Caki2 (cell line): ENCODE results near the gene ADIRF. TPM values are rescaled to one million over a fixed set of nuclear protein-coding genes. Genes with fewer than 3 reads are reported as not detected.
"Not testable (repeated sequence)": the region's sequence is repeated elsewhere in the genome, so short reads cannot be mapped to it uniquely, and the experiment has no call there.

Experiments used
- DNase-seq: peaks from one replicate; pipeline ENCODE4 v3.0.0-alpha.2; 2015; ENCODE audit warnings: low read depth
- in situ Hi-C: cut with HindIII; loops from 2 replicates; pipeline ENCODE4 v1.10.0; 2016; ENCODE audit warnings: low sequenced_read_pairs, low pct_unique_long_range_greater_than_20kb, mixed read lengths
- total RNA-seq: library from RNA; depleted of rRNA; stranded (reverse); fragments of >200 nt; shearing (Covaris generic); gene quantifications from 2 replicates; pipeline ENCODE4 v1.2.3, GENCODE V29; 2014; ENCODE audit warnings: low replicate concordance; rRNA removed

Gene ADIRF
- not detected in 2 replicates for total RNA-seq

DNA sequence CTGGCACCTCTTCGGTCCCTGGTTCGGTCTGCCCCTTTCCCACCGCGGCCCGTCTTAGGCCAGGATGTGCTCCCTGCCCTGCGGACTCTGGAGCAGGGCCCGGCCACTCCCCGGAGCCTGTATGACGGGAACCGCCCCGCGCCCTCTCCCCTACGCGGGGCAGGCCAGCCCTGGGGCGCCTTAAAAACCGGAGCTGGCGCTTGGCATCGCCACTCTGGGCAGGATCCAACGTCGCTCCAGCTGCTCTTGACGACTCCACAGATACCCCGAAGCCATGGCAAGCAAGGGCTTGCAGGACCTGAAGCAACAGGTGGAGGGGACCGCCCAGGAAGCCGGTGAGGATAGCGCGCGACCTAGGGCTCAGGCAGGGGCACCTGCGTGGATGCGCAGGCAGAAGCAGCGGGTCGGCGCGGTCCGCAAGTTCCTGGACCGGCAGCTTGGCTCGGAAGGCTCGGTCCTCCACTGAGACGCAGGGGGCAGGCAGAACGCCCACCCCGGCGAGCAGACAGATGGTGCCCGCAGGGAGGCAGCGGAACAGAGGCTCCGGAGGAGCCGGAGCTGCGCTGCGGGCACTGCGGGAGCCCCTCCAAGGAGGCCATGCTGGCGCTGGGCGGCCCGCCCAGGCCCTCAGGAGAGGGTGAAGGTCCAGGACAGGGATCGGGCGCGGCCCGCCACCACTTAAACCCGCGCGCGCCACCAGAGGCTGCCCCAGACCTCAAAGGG is at the start of gene ADIRF:
ADIRF (plus strand) TSS at position 212 of the 723 bp plus-strand sequence; CDS start at position 275, 63 bp downstream.
- no peak for DNase-seq
- in situ Hi-C loops, result no loop called here

DNA sequence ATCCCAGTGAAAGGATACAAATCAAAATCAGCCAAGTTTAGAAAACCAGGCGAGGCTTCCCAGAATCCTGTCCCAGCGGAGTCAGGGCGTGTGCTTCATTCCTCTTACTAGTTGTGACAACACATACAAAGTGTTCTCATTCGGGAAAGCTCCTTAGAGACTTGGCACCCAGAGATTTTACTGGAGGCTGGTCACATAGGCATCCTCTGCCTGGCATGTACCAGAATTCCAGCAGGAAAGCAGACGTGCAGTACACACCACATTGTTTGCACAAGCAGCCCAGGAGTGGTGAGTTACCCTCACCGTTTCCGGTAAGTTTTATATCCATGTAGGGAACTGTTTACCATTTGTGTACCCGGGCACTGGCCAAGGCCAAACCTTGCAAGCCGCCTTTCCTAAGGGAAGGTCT is 45.7 kb upstream of the ADIRF start:
- no peak for DNase-seq
- in situ Hi-C loops, result no loop called here

DNA sequence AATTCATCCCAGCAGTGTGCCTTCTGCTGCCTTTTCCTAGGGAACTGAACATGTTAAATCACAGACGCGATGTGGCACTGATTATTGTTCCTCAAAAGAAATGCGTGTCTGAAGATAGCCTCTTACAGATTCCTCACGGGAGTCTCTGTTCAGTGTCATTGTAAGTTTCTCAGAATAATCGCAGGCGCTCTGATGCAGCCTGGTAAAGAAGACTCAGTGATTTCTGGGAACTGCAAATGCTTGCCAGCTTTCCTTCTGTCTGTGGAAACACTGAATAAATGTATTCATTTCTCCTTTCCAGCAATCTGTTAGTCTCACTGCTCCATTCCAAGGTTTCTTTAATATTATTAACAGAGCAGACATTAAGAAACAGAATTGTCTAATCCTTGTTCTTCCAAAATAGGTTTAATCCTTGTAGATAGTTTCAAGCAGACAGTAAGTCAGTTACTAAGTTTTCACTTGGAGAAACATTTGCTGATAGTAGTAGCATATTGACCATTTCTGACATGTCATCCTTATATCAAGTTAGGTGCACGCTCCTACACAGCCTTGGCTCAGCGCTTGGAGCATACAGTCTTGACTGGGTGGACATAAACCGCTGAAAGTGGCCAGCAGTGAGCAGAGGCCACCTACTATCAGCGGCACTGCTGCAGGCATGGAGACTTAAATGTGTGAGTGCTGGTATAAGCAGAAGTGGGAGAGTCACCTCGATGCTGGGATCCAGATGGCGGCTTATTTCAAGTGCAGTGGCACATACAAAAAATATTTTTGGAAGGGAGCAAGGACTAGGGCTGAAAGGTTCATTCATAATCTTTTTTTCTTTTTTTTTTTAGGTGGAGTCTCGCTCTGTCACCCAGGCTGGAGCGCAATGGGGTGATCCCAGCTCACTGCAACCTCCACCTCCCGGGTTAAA is 38.6 kb upstream of the ADIRF start:
- no peak for DNase-seq
- in situ Hi-C loops, result no loop called here

DNA sequence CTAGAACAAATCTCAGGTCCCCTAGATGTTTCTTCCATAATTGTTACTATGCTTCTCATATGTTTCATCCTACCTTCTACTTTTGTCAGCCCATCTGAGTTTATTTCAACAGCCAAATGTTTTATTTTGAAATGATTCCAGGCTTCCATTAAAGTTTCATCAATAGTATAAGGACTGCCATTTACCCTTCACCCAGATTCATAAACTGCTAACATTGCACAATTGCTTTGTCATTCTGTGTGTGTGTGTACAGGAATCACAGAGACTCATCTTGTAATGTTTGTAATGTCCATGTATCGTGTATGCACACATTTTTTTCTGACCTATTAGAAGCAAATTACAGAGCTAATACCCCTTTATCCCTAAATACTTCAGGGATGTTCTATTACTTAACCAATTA is 36.4 kb upstream of the ADIRF start:
- no peak for DNase-seq
- in situ Hi-C loops, result no loop called here

DNA sequence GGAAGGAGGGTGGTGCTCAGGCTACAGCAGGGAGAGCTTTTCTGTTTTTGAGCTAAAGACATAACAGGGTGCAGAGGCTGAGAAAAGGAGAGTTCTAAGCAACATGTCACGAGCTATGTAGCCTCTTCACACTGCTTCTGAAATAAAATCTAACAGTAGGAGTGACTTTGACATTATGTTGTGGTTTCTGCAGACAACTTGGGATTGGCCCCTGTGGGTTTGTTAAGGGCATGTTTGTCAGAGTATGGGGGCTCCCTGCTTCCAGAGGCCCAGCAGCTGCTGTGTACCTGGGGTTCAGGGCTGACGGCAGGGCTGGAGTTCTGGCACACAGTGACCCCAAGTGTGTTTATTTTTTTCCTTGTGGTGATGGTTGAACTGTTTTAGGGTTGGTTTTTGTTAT is 35.6 kb upstream of the ADIRF start:
- DNase-seq, result no peak
- in situ Hi-C loops, result no loop called here

DNA sequence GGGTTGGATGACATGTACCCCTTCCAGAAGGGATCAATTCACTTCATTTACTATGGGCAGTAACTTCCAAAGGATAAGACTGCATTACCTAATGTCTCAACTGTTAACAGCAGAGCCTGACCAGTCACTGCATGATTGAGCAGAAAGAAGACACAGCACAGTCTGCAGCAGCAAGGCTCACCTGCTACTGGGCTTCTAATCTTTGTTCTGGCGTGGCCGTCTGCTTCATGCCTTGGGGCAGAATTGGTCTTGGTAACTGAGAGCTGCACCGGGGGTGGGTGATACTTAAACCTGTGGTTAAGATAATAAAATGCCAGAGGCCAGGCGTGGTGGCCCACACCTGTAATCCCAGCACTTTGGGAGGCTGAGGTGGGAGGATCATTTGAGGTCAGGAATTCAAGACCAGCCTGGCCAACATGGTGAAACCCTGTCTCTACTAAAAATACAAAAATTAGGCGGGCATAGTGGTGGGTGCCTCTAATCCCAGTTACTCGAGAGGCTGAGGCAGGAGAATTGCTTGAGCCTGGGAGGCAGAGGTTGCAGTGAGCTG is 34.0 kb upstream of the ADIRF start:
- in situ Hi-C loops, DNase-seq: not testable (repeated sequence)

DNA sequence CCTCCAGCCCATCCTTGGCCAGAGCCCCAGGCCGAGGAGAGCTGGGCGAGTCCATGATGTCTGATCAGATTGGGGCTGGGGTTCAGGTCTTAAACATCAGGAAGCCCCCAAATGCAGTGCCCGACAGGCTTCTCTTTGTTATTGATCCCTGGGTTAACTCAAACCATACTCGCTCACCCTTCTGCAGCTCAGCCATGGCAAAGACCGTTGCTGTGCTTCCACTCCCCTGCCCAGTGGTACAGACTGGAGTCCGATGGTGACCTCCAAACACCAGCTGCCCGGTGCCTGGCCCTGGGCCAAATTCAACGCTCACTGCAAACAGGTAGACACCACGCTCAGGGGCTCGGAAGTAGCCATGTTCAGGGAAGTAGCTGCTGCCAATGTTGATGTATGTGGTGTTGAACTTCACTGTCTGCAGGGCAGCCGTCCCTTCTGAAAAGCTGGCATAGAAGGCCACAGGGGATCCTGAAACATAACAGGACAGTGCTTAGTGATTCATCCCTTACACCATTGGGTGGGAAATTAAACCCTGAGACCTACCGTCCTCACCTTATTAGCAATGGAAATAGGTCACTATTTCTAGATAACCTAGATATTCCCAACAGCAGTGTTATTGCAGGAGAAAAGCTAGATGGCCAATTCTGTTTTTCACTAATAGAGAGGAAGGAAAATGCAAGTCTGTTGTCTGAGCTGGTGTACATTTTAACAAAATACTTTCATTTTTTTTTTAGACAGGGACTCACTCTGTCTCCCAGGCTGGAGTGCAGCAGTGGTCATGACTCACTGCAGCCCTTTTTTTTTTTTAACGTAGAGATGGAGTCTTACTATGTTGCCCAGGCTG is 31.4 kb upstream of the ADIRF start:
- no peak for DNase-seq
- in situ Hi-C loops, result no loop called here

DNA sequence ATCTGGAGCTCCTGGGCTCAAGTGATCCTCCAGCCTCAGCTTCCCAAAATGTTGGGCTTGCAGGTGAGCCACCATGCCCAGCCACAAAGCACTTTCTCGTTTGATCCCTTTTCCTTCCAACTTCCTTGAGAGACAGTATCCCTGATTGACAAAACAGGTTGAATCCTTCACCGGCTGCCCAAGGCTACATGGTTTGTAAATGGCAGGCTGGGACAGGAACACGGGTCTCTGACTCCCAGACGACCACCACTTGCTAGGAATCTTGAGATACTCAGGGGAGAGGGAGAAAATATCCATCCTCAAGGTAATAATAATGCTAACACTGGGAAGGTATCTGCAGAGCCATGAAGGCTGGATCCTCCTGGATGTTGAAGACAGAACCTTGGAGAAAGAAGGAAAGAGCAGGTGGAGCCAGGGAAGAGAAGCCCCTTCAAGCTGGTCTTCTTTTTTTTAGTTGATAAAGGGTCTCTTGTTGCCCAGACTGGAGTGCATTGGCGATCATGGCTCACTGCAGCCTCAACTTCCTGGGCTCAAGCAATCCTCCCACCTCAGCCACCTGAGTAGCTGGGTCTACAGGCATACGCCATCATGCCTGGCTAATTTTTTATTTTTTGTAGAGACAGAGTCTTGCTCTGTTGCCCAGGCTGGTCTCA is 30.7 kb upstream of the ADIRF start:
- in situ Hi-C loops, result no loop called here

DNA sequence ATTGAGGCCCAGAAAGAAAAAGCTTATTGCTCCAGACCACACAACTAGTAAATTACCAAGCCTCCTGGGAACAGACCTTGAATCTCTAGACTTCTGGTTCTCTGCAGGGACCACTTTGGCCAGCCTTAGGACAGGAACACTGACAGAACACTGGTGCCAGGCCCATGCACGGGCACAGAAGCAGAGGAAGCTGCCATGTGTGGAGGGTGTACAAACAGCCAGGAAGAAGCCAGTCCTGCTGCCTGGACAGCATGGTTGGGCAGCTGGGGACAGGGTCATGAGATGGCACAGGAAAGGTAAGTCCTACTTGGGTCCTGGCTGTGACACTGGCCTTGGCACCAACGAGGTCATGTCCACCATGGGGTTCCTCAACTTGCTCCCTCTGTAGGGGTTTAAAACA is 30.0 kb upstream of the ADIRF start:
- in situ Hi-C loops, result no loop called here
- DNase-seq, result no peak

More for the DNA sequence above, 30.7 kb upstream of the ADIRF start:
- no peak for DNase-seq

DNA sequence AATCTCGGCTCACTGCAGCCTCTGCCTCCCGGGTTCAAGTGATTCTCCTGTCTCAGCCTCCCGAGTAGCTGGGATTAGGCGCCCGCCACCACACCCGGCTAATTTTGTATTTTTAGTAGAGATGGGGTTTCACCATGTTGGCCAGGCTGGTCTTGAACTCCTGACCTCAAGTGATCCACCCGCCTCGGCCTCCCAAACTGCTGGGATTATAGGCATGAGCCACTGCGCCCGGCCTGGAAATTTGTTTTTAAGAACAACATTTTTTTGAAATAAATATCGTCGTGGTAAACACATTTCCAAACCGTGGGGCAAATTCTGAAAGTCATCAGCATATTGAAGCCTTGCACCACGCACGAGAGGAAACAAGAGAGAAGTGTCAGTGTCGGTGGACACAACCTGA is 28.2 kb upstream of the ADIRF start:
- DNase-seq, in situ Hi-C loops: not testable (repeated sequence)

DNA sequence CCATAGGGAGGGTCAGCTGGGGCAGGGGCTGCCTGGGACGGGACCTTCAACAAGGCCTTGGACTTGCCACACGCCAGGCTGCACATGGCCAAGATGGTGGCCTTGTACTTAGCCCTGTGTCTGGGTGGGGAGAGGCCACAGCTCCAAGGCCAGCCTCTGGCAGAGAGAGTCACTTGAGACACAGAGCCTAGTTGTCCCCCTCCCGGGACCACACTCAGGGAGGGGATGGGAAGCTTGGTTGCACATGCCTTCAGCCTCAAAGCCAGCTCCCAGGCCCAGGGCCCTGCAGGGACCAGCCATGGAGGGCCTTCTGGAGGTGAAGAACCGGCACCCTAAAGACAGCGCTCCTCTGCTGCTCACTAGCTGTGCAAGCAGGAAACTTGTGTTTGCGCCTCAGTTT is 27.6 kb upstream of the ADIRF start:
- no peak for DNase-seq
- in situ Hi-C loops, result no loop called here

DNA sequence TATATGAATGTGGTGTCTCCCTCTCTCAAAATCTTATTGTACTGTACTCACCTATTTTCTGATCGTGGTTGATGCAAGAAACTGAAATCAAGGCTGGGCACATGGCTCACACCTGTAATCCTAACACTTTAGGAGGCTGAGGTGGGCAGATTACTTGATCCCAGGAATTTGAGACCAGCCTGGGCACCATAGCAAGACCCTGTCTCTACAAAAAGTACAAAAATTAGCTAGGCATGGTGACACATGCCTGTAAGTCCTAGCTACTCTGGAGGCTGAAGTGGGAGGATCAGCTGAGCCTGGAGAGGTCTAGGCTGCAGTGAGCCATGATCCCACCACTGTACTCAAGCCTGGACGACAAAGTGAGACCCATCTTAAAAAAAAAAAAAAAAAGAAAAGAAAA is 26.9 kb upstream of the ADIRF start:
- no peak for DNase-seq
- in situ Hi-C loops, result no loop called here

DNA sequence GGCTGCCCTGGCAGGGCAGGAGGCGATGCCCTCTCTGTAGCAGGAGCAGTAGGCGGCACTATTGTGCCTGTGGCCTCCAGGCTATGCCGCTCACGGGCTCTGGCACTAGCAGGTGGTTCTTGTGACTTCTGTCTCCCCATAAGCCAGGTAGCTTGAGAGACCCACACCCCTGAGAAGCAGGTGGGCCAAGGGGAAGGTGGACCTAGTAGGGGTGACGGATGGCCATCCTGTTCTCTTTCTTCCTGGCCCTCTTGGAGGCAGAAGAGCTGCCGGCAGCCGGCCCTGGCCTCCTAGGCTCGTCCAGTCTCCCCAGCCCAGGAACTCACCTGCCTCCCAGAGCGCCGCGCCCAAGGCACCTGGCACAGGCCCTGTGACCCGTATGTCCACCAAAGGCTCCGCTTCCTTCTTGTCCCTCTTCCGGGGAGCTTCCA is 26.3 kb upstream of the ADIRF start:
- in situ Hi-C loops, result no loop called here

DNA sequence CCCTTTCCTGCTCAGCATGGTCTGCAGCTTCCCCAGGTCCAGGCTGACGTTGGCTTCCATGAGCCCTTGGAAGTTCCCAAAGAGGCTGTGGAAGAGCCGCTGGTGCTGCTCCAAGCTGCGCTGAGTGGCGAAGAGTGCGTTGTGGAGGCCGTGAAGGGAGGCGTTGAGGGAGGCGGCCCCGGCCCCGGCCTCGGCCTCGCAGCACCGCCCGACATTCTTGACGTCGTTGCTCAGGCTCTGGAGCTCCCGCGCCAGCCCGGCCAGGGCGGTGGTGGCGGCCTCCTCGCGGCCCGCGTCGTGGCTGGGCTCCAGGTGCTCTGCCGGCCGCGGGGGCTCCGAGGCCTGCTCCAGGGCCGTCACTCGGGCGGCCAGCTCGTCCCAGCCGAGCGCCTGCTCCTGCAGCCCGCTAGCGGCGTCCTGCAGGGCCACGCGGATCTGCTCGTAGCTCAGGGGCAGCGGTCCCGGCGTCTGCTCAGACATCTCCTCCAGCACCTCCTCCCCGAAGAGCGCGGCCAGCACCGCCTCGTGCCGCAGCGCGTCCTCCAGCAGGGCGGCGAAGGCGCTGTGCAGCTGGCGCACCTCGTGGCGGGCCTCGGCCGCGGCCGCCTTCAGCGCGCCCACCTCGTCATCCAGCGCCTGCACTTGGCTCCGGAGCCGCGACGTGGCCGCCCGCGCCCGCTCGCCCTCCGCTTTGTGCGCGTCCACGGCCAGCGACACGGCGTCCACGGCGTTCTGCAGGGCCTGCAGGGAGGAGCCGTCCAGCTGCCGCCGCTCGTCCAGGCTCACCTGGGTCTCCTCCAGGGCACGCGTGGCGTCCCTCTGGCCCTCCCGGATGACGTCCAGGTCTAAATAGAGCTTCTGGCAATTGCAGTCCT is 25.6 kb upstream of the ADIRF start:
- no peak for DNase-seq
- in situ Hi-C loops, result no loop called here

More for the DNA sequence above, 26.3 kb upstream of the ADIRF start:
- DNase-seq, result no peak

DNA sequence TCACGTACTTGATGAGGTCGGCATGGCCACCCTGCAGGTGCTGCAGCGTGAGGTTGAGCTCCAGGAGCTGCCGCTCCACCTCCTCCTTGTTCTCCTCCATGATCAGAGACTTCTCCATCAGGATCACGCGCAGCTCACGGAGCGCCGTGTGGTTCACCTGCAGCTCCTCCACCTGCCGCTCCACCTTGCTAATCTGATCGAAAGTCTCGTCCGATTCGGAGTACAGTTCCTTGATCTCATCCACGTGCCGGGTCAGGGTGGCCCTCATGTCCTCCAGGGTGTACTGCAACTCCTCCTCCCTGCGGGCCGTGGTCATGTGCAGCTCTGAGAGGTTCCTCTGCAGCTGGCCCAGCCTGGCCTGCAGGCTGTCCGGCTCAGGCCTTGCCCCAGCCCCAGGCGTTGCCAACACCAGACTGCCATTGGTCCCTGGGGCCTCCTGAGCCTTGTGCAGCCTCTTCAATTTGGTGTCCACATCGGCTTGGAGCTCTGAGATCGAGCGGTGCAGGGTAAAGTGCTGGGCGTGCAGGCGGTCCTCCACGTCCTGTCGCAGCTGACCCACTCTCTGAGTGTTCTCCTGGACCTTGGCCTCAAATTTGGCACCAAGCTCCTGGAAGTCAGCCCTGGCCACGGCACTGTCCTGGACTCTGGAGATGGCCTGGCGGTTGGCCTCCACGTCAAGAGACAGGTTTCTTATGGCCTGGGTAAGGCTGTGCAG is 24.8 kb upstream of the ADIRF start:
- no peak for DNase-seq
- in situ Hi-C loops, result no loop called here

DNA sequence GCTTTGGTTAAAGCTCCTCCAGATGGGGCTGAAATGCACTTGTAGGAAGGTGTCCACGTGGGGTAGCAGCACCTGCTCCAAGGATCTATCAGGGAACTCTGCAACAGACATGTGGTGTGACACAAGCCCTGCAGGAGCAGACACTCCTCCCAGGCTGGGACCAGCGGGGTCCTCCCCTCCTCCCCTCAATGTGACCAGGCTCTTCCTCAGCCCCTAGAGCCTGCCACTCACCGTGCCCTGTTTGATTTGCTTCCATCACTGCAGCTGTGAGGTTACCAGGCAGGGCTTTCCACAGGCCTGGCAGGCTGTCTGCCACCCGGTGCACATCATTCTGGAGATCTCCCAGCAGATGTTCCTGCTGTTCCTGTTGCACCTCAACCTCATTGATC is 24.3 kb upstream of the ADIRF start:
- DNase-seq, result no peak
- in situ Hi-C loops, result no loop called here
